ENCODE measurements around the gene AQP3. TPM values are rescaled to one million over a fixed set of nuclear protein-coding genes. Genes with fewer than 3 reads are reported as not detected.

Gene AQP3
- total and polyA plus RNA-seq, 9 of the 15 experiments (the other 6 are each of a cell fraction or from before 2014, with no cell fraction given) = 4.2 to 31.5 (median 17.6) TPM

GRCh38 chr9:33414889-33415500 lies 32.4 kb downstream of the AQP3 start:
- no peaks in the 10 kb centered on the region for H3K36me3 ChIP-seq (ENCODE audit: control insufficient read depth, insufficient read depth, low read length)
- H3K9me1 ChIP-seq (ENCODE audit: control insufficient read depth, insufficient read depth, low read length) = no peaks in the 10 kb centered on the region
- peak overlapping the region; percentile 39 for H3K4me2 ChIP-seq (ENCODE audit: insufficient read depth, low read length)
- ChIA-PET POLR2A (interaction anchor here (0.7 kb wide), 2 partner anchors 10 to 20 kb away, joined by 3 read pairs; no protein-coding TSS in a partner anchor), CTCF (ENCODE audit: low intra/inter-chr PET ratio) (interaction anchor here (1.2 kb wide), 1 partner anchor 186 kb away, joined by 6 read pairs; no protein-coding TSS in a partner anchor)
- H3K4me3 ChIP-seq = no peak overlapping the region
- no peak overlapping the region; the same call in 2 of the 3 replicates for H3K27ac ChIP-seq (ENCODE audit: extremely low read depth, low read depth, low read length)
- H3K9ac ChIP-seq (ENCODE audit: insufficient read depth in 1 of 2, low read depth in 2 of 2, low read length in 2 of 2) = peak overlapping the region in 1 of 2 experiments; percentile 83; a peak in 2 of 4 replicates
- DNase-seq (ENCODE audit: extremely low read depth in 1 of 4, low spot score in 3 of 4) (peak in 1 of 4 experiments; percentile 8), ATAC-seq (peak; percentile 68), FAIRE-seq (no peak)
- in situ Hi-C loops (cut with MboI) (no loop called here), intact Hi-C loops (cut with micrococcal nuclease) (loop anchor here (5.0 kb wide), 1 partner anchor 37 kb away; no protein-coding TSS in a partner anchor)
- H3K27me3 ChIP-seq (ENCODE audit: control insufficient read depth in 2 of 2, insufficient read depth in 2 of 2, low read length in 2 of 2) = no peaks in the 10 kb centered on the region
- H2AFZ ChIP-seq (ENCODE audit: low read depth, low read length) = peak overlapping the region; percentile 88
- H3K4me1 ChIP-seq (replicated peaks in 1 of 2; ENCODE audit: control insufficient read depth in 2 of 2, insufficient read depth in 2 of 2, low read length in 2 of 2) = peaks cover 19 to 32% of the 10 kb centered on the region in 2 experiments; a peak in 4 of 5 replicates
- no peaks in the 10 kb centered on the region for H4K20me1 ChIP-seq (replicated peaks; ENCODE audit: control insufficient read depth, insufficient read depth, low read length)
- BruUV-seq (replicated peaks) = no TSS peak
- 28% methylated on average over 12 of the region's 13 CpGs for WGBS (ENCODE audit: insufficient coverage, low coverage, missing lambda C conversion rate)
- H3K79me2 ChIP-seq (ENCODE audit: control insufficient read depth, insufficient read depth, low read length) = no peaks in the 10 kb centered on the region
- no peaks in the 10 kb centered on the region for H3K9me3 ChIP-seq (replicated peaks; ENCODE audit: control insufficient read depth, insufficient read depth, low read depth, low read length)
- TF ChIP-seq PATZ1 (CRISPR knock-in tag; IDR thresholded peaks at IDR 0.05; ENCODE audit: borderline replicate concordance) (no peak), CCNT2 (IDR thresholded peaks at IDR 0.05; ENCODE audit: borderline replicate concordance, extremely low read depth, insufficient read length, low read depth, low read length) (no peak), TSC22D4 (tag; IDR thresholded peaks at IDR 0.05) (no peak), ZFP1 (CRISPR knock-in tag; IDR thresholded peaks at IDR 0.05) (no peak), ZNF583 (CRISPR knock-in tag; IDR thresholded peaks at IDR 0.05) (no peak), RBBP5 (IDR thresholded peaks at IDR 0.05; ENCODE audit: borderline replicate concordance, insufficient read depth, low read length, poor library complexity, severe bottlenecking) (no peak), CTBP1 (IDR thresholded peaks at IDR 0.05; ENCODE audit: borderline replicate concordance) (no peak), SAP30 (IDR thresholded peaks at IDR 0.05; ENCODE audit: borderline replicate concordance, insufficient read depth, low read depth, low read length, poor library complexity, severe bottlenecking) (no peak), MLLT1 (IDR thresholded peaks at IDR 0.05) (no peak), ELK3 (CRISPR knock-in tag; IDR thresholded peaks at IDR 0.05) (no peak), PKNOX1 (IDR thresholded peaks at IDR 0.05) (no peak), PURB (CRISPR knock-in tag; IDR thresholded peaks at IDR 0.05; ENCODE audit: low read depth) (no peak), CREB3L1 (IDR thresholded peaks at IDR 0.05; ENCODE audit: borderline replicate concordance, low read depth) (no peak)

All from K562 (cell line).